ENCODE measurements around the gene PSMD3.
"Not testable (repeated sequence)": the region's sequence is repeated elsewhere in the genome, so short reads cannot be mapped to it uniquely, and the experiment has no call there.

Gene PSMD3

GRCh38 chr17:39939106-39939505 lies 41.5 kb upstream of the PSMD3 start:
- TF ChIP-seq CTCF (conservative IDR thresholded peaks at IDR 0.05; ENCODE audit: control insufficient read depth, insufficient read depth, low read depth, low read length) = no peak
- H3K4me3 ChIP-seq (ENCODE audit: control insufficient read depth, low read depth, low read length) = no peak overlapping the region
- DNase-seq (ENCODE audit: low read depth) = peak; percentile 31

- H3K4me3 ChIP-seq (ENCODE audit: control insufficient read depth, low read depth, low read length) = no peak overlapping the region
- peak; percentile 96 for DNase-seq (ENCODE audit: low read depth)
- TF ChIP-seq CTCF (conservative IDR thresholded peaks at IDR 0.05; ENCODE audit: control insufficient read depth, insufficient read depth, low read depth, low read length) = peak; percentile 66
Measured at GRCh38 chr17:39939588-39940419, 40.8 kb upstream of the PSMD3 start.

GRCh38 chr17:39943702-39944392 lies 36.8 kb upstream of the PSMD3 start:
- no peak overlapping the region for H3K4me3 ChIP-seq (ENCODE audit: control insufficient read depth, low read depth, low read length)
- TF ChIP-seq CTCF (conservative IDR thresholded peaks at IDR 0.05; ENCODE audit: control insufficient read depth, insufficient read depth, low read depth, low read length) = no peak
- no peak for DNase-seq (ENCODE audit: low read depth)

GRCh38 chr17:39944393-39944711 lies 36.3 kb upstream of the PSMD3 start:
- no peak overlapping the region for H3K4me3 ChIP-seq (ENCODE audit: control insufficient read depth, low read depth, low read length)
- DNase-seq (ENCODE audit: low read depth) = no peak
- no peak for TF ChIP-seq CTCF (conservative IDR thresholded peaks at IDR 0.05; ENCODE audit: control insufficient read depth, insufficient read depth, low read depth, low read length)

GRCh38 chr17:39946551-39947330 lies 33.9 kb upstream of the PSMD3 start:
- no peak for TF ChIP-seq CTCF (conservative IDR thresholded peaks at IDR 0.05; ENCODE audit: control insufficient read depth, insufficient read depth, low read depth, low read length)
- no peak overlapping the region for H3K4me3 ChIP-seq (ENCODE audit: control insufficient read depth, low read depth, low read length)
- DNase-seq (ENCODE audit: low read depth) = no peak

DNA sequence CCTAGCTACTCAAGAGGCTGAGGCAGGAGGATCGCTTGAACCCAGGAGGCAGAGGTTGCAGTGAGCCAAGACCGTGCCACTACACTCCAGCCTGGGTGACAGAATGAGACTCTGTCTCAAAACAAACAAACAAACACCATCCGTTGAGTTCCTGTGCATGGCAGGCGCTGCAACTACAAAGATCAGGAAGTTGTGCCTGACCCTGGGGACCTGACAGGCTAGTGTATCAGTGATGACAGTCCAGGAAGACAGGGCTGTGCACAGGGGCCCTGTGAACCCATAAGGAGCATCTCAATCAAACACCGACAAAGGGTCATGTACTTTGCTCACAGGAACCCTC lies 32.1 kb upstream of the PSMD3 start:
- not testable (repeated sequence) for DNase-seq (ENCODE audit: low read depth); H3K4me3 ChIP-seq (ENCODE audit: control insufficient read depth, low read depth, low read length)

DNA sequence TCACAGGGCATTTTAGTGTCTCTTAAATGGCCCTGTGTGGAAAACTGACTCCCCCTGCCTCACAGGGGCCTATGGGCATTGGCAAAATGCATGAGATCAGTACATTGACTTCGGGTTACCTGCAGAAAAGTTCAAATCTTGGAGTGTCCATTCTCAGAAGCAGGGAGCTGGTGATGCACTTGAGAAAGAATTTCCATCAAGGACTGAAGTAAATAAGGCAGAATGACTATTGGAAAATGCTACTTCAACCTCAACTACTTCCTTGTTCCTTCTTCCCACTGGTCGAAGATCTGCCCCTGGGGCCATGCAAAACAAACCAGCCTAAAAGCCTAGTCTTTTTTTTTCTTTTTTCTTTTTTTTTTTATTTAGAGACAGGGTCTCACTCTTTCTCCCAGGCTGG lies 31.6 kb upstream of the PSMD3 start:
- DNase-seq (ENCODE audit: low read depth) = no peak
- H3K4me3 ChIP-seq (ENCODE audit: control insufficient read depth, low read depth, low read length) = no peak overlapping the region
- TF ChIP-seq CTCF (conservative IDR thresholded peaks at IDR 0.05; ENCODE audit: control insufficient read depth, insufficient read depth, low read depth, low read length) = no peak
